HCT116 (cell line): ENCODE results near the gene CBFA2T3. TPM values are rescaled to one million over a fixed set of nuclear protein-coding genes. Genes with fewer than 3 reads are reported as not detected.

Source experiments
- ATAC-seq: fragments of 200-7000 bp; cut with Tn5 transposase; 2 replicates; pipeline ENCODE4 v1.9.1; 2020; ENCODE audit warnings: mild to moderate bottlenecking, moderate library complexity
- BruUV-seq: library from RNA; stranded (reverse); fragments of 400-500 nt; replicated peaks from 2 replicates; lab custom pipeline; 2021; lab: Mats Ljungman, UMichigan
- CTCF ChIA-PET: fragments of 300-600 bp; sonication (Branson Sonifier 250); formaldehyde crosslinking; loops from one replicate; lab custom pipeline; 2021; ENCODE audit warnings: antibody characterized with exemption; lab: Charles Lee
- POLR2A ChIA-PET: fragments of 300-600, 350-600 bp; sonication (Branson Sonifier 250); formaldehyde crosslinking; loops from one replicate; lab custom pipeline; 2021; ENCODE audit warnings: antibody characterized with exemption; lab: Charles Lee
- RAD21 ChIA-PET, 2 experiments: fragments of 300-600 bp; sonication (Branson Sonifier 250); formaldehyde crosslinking; loops; one replicate each; lab custom pipeline; 2023; ENCODE audit warnings: low total read pairs in 2 of 2; ENCODE audit not compliant: uncharacterized antibody in 2 of 2, unreplicated experiment in 2 of 2, low non-redundant PET in 1 of 2; lab: Charles Lee
- DNase-seq: peaks from one replicate; pipeline ENCODE4 v3.0.0-alpha.2; 2010; ENCODE audit warnings: low read depth, low spot score
- H2AFZ ChIP-seq: fragments of 200-600 bp; shearing (Covaris generic), sonication (generic); 2 replicates; pipeline ENCODE4 v1.6.1; 2017; ENCODE audit warnings: low read depth, mixed run types, mixed read lengths, antibody characterized with exemption, low read length; ENCODE audit not compliant: poor library complexity, severe bottlenecking
- H3K27ac ChIP-seq: 2 replicates; pipeline ENCODE4 v1.5.1; 2012; ENCODE audit warnings: low read depth, low read length
- H3K27me3 ChIP-seq: fragments of 200-600 bp; sonication (generic); 2 replicates; pipeline ENCODE4 v1.6.1; 2016; ENCODE audit warnings: mixed run types, low read length, mixed read lengths; ENCODE audit not compliant: insufficient read depth
- H3K36me3 ChIP-seq, 2 experiments: fragments of 200-500 bp in 1 of 2; fragments of 200-600 bp in 1 of 2; sonication (Bioruptor generic) in 1 of 2; sonication (generic) in 1 of 2; 2 replicates each; pipeline versions ENCODE4 v1.5.1 to v1.6.1; 2014 to 2016; ENCODE audit warnings: low read length in 2 of 2, inconsistent platforms in 1 of 2, mixed read lengths in 1 of 2, mixed run types in 1 of 2; ENCODE audit not compliant: insufficient read depth in 2 of 2, control insufficient read depth in 1 of 2
- H3K4me1 ChIP-seq, 2 experiments: fragments of 200-600 bp in 1 of 2; sonication (generic) in 1 of 2; 2 replicates each; pipeline versions ENCODE4 v1.5.1 to v1.6.1; 2012 to 2017; ENCODE audit warnings: low read length in 2 of 2, inconsistent platforms in 1 of 2, mild to moderate bottlenecking in 1 of 2, mixed read lengths in 1 of 2, mixed run types in 1 of 2, moderate library complexity in 1 of 2; ENCODE audit not compliant: insufficient read depth in 2 of 2, control insufficient read depth in 1 of 2
- H3K4me2 ChIP-seq: fragments of 200-600 bp; sonication (generic); 2 replicates; pipeline ENCODE4 v1.6.1; 2017; ENCODE audit warnings: mixed run types, low read length, mixed read lengths
- H3K4me3 ChIP-seq, 2 experiments: fragments of 200-600 bp in 1 of 2; sonication (generic) in 1 of 2; replicated peaks in 1 of 2; 2 replicates each; pipeline ENCODE4 v1.5.1; 2011 to 2016; ENCODE audit warnings: low read length in 2 of 2, control low read depth in 1 of 2, low read depth in 1 of 2, mild to moderate bottlenecking in 1 of 2, mixed read lengths in 1 of 2, mixed run types in 1 of 2
- H3K79me2 ChIP-seq: fragments of 200-600 bp; sonication (generic); 2 replicates; pipeline ENCODE4 v1.6.1; 2017; ENCODE audit warnings: mild to moderate bottlenecking, mixed run types, low read length, moderate library complexity, mixed read lengths; ENCODE audit not compliant: insufficient read depth
- H3K9ac ChIP-seq: fragments of 200-600 bp; sonication (generic); 2 replicates; pipeline ENCODE4 v1.6.1; 2016; ENCODE audit warnings: low read length, mixed read lengths
- H3K9me2 ChIP-seq: fragments of 200-600 bp; sonication (generic), shearing (Covaris generic); 2 replicates; pipeline ENCODE4 v1.6.1; 2017; ENCODE audit warnings: mixed run types, mild to moderate bottlenecking, moderate library complexity; ENCODE audit not compliant: insufficient read depth
- H3K9me3 ChIP-seq, 2 experiments: fragments of 200-500 bp in 1 of 2; fragments of 200-600 bp in 1 of 2; sonication (Bioruptor generic) in 1 of 2; sonication (generic) in 1 of 2; 2 replicates each; pipeline ENCODE4 v1.6.1; 2014 to 2017; ENCODE audit warnings: low read length in 2 of 2, mixed read lengths in 2 of 2, inconsistent platforms in 1 of 2, low read depth in 1 of 2, mild to moderate bottlenecking in 1 of 2, mixed run types in 1 of 2, moderate library complexity in 1 of 2; ENCODE audit not compliant: control insufficient read depth in 1 of 2, insufficient read depth in 1 of 2
- H4K20me1 ChIP-seq: fragments of 200-600 bp; sonication (generic), shearing (Covaris generic); 2 replicates; pipeline ENCODE4 v1.6.1; 2017; ENCODE audit warnings: mixed run types, mild to moderate bottlenecking, moderate library complexity; ENCODE audit not compliant: insufficient read depth
- CBX3 ChIP-seq: IDR thresholded peaks from 2 replicates; pipeline ENCODE4 v1.6.1; 2012; ENCODE audit warnings: low read depth
- CEBPB ChIP-seq: IDR thresholded peaks from 2 replicates; pipeline ENCODE4 v1.6.1; 2012; ENCODE audit warnings: low read depth
- EGR1 ChIP-seq: IDR thresholded peaks from 2 replicates; pipeline ENCODE4 v1.6.1; 2012; ENCODE audit warnings: low read depth
- ELF1 ChIP-seq: IDR thresholded peaks from 2 replicates; pipeline ENCODE4 v1.6.1; 2012; ENCODE audit warnings: low read depth, borderline replicate concordance
- EZH2 ChIP-seq: fragments of 200-600 bp; sonication (generic); IDR thresholded peaks from 2 replicates; pipeline ENCODE4 v1.6.1; 2017; ENCODE audit warnings: antibody characterized with exemption, mixed run types
- EZH2phosphoT487 ChIP-seq: fragments of 200-600 bp; IDR thresholded peaks from 2 replicates; pipeline ENCODE4 v1.6.1; 2018; ENCODE audit warnings: antibody characterized with exemption, borderline replicate concordance
- JUND ChIP-seq: IDR thresholded peaks from 2 replicates; pipeline ENCODE4 v1.6.1; 2012
- MAX ChIP-seq: IDR thresholded peaks from 2 replicates; pipeline ENCODE4 v1.6.1; 2012
- POLR2A ChIP-seq: IDR thresholded peaks from 2 replicates; pipeline ENCODE4 v1.7.0; 2011; ENCODE audit warnings: borderline replicate concordance; ENCODE audit not compliant: insufficient read depth, insufficient read length; ENCODE audit errors: extremely low read depth
- SIN3A ChIP-seq: IDR thresholded peaks from 2 replicates; pipeline ENCODE4 v1.6.1; 2012; ENCODE audit warnings: low read depth
- SP1 ChIP-seq: IDR thresholded peaks from 2 replicates; pipeline ENCODE4 v1.6.1; 2012; ENCODE audit warnings: low read depth
- TCF7L2 ChIP-seq: IDR thresholded peaks from 2 replicates; pipeline ENCODE4 v1.7.0; 2011; ENCODE audit warnings: borderline replicate concordance, inconsistent platforms; ENCODE audit not compliant: insufficient read depth, insufficient read length; ENCODE audit errors: extremely low read depth
- YY1 ChIP-seq: IDR thresholded peaks from 2 replicates; pipeline ENCODE4 v1.6.1; 2011; ENCODE audit warnings: low read length, low read depth, moderate library complexity, mild to moderate bottlenecking; ENCODE audit not compliant: insufficient replicate concordance; ENCODE audit errors: extremely low read depth
- ZBTB33 ChIP-seq: IDR thresholded peaks from 2 replicates; pipeline ENCODE4 v1.6.1; 2011; ENCODE audit warnings: mild to moderate bottlenecking, low read length, moderate library complexity; ENCODE audit not compliant: insufficient replicate concordance; ENCODE audit errors: extremely low read depth
- ZNF274 ChIP-seq: fragments of 200-500 bp; sonication (Bioruptor generic); IDR thresholded peaks from 2 replicates; pipeline ENCODE4 v1.6.1; 2014; ENCODE audit warnings: mild to moderate bottlenecking, low read depth, low read length, inconsistent platforms
- intact Hi-C: fragments of 100-400 bp; cut with micrococcal nuclease; formaldehyde crosslinking; loops from 2 replicates; pipeline ENCODE4 v1.10.0; 2022
- total RNA-seq: library from RNA; stranded (reverse); gene quantifications from one replicate; pipeline ENCODE4 v1.2.1, GENCODE V29; 2021; ENCODE audit not compliant: unreplicated experiment
- TF ChIP-seq, protein P1 (sequence below), 3 experiments: fragments of 200-600 bp in 1 of 3; sonication (generic) in 1 of 3; IDR thresholded peaks in 2 of 3; conservative IDR thresholded peaks in 1 of 3; 2 replicates each; pipeline ENCODE4 v1.5.1; 2012 to 2017; ENCODE audit warnings: low read depth in 2 of 3, low read length in 2 of 3, antibody characterized with exemption in 1 of 3, borderline replicate concordance in 1 of 3, control low read depth in 1 of 3, mild to moderate bottlenecking in 1 of 3, mixed read lengths in 1 of 3, mixed run types in 1 of 3, moderate library complexity in 1 of 3; ENCODE audit not compliant: insufficient read depth in 1 of 3
- TF ChIP-seq, protein P2 (sequence below): IDR thresholded peaks from 2 replicates; pipeline ENCODE4 v1.6.1; 2012

CBFA2T3 gene
- total RNA-seq, 1 experiment from 2014 or later = 19.1 TPM

GRCh38 chr16:88983771-88984687, 7.0 kb upstream of the CBFA2T3 start:
- Histone ChIP-seq H3K4me2 (no peak overlapping the region), H3K9me3 (no peaks in the 10 kb centered on the region), H3K4me3 (no peak overlapping the region), H3K9me2 (no peaks in the 10 kb centered on the region), H2AFZ (no peak overlapping the region), H3K9ac (no peak overlapping the region), H4K20me1 (no peaks in the 10 kb centered on the region), H3K36me3 (no peaks in the 10 kb centered on the region)
- CTCF ChIA-PET = no interaction called here
- RAD21 ChIA-PET = no interaction called here
- BruUV-seq = no TSS peak
- no peak for ATAC-seq
- intact Hi-C loops = no loop called here
- POLR2A ChIA-PET = no interaction called here
- TF ChIP-seq, protein P1, sequence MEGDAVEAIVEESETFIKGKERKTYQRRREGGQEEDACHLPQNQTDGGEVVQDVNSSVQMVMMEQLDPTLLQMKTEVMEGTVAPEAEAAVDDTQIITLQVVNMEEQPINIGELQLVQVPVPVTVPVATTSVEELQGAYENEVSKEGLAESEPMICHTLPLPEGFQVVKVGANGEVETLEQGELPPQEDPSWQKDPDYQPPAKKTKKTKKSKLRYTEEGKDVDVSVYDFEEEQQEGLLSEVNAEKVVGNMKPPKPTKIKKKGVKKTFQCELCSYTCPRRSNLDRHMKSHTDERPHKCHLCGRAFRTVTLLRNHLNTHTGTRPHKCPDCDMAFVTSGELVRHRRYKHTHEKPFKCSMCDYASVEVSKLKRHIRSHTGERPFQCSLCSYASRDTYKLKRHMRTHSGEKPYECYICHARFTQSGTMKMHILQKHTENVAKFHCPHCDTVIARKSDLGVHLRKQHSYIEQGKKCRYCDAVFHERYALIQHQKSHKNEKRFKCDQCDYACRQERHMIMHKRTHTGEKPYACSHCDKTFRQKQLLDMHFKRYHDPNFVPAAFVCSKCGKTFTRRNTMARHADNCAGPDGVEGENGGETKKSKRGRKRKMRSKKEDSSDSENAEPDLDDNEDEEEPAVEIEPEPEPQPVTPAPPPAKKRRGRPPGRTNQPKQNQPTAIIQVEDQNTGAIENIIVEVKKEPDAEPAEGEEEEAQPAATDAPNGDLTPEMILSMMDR (IDR thresholded peaks at IDR 0.05 in 2 of 3, conservative IDR thresholded peaks at IDR 0.05 in 1 of 3; ENCODE audit: borderline replicate concordance in 1 of 3, insufficient read depth in 1 of 3, low read depth in 2 of 3, low read length in 2 of 3) = no peak
- no peak for TF ChIP-seq CBX3
- TF ChIP-seq SP1 = no peak
- no peak for TF ChIP-seq ZNF274
- TF ChIP-seq MAX = no peak
- no peak for TF ChIP-seq EZH2phosphoT487
- TF ChIP-seq CEBPB = no peak
- TF ChIP-seq POLR2A = no peak
- no peak for TF ChIP-seq YY1
- TF ChIP-seq, protein P2, sequence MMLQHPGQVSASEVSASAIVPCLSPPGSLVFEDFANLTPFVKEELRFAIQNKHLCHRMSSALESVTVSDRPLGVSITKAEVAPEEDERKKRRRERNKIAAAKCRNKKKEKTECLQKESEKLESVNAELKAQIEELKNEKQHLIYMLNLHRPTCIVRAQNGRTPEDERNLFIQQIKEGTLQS = no peak
- no peak for TF ChIP-seq EZH2
- no peak for TF ChIP-seq SIN3A
- no peak for TF ChIP-seq ELF1
- no peak for TF ChIP-seq EGR1
- TF ChIP-seq TCF7L2 = no peak
- no peak for TF ChIP-seq JUND
- TF ChIP-seq ZBTB33 = no peak
- TF ChIP-seq, all 23 proteins: peak for 0
- no peak for DNase-seq
- no peaks in the 10 kb centered on the region for H3K27me3 ChIP-seq
- no peak overlapping the region; the same call in 1 of the 2 replicates for H3K27ac ChIP-seq
- H3K4me1 ChIP-seq = no peaks in the 10 kb centered on the region
- H3K79me2 ChIP-seq = no peaks in the 10 kb centered on the region
